ENCODE results near the gene ANO4. TPM values are rescaled to one million over a fixed set of nuclear protein-coding genes. Genes with fewer than 3 reads are reported as not detected.

The ANO4 gene
- total RNA-seq, 3 donors from 2014 or later (not counting 1 experiment from before 2014, with no cell fraction given) = not detected

- ATAC-seq (no peak), DNase-seq (no peak)
- Mint-ChIP-seq H3K4me1 (no peaks in the 10 kb centered on the region), H3K36me3 (no peaks in the 10 kb centered on the region), H3K4me3 (no peak overlapping the region), H3K9me3 (peaks cover 8 to 13% of the 10 kb centered on the region in 2 donors), H3K27me3 (ENCODE audit: low read depth in 2 of 2) (no peaks in the 10 kb centered on the region), H3K27ac (no peak overlapping the region)
- Histone ChIP-seq H3K9me3 (ENCODE audit: control insufficient read depth, insufficient read depth, low read length) (no peaks in the 10 kb centered on the region), H3K4me1 (ENCODE audit: control insufficient read depth, insufficient read depth, low read length) (no peaks in the 10 kb centered on the region), H3K4me3 (ENCODE audit: low read length) (no peak overlapping the region), H3K27ac (ENCODE audit: low read length) (no peak overlapping the region), H3K36me3 (ENCODE audit: control insufficient read depth, insufficient read depth, low read length) (no peaks in the 10 kb centered on the region), H3K27me3 (ENCODE audit: control insufficient read depth, insufficient read depth, low read length) (no peaks in the 10 kb centered on the region)
- intact Hi-C loops (cut with micrococcal nuclease) = no loop called here
- WGBS (ENCODE audit: insufficient coverage) = 94% methylated on average over 2 of the region's 2 CpGs
- TF ChIP-seq CTCF (IDR thresholded peaks at IDR 0.05) = no peak
Measured at GRCh38 chr12:100895192-100895591, 100.6 kb downstream of the ANO4 start.

- Histone ChIP-seq H3K36me3 (ENCODE audit: control insufficient read depth, insufficient read depth, low read length) (no peaks in the 10 kb centered on the region), H3K27me3 (ENCODE audit: control insufficient read depth, insufficient read depth, low read length) (no peaks in the 10 kb centered on the region), H3K27ac (ENCODE audit: low read length) (no peak overlapping the region), H3K4me1 (ENCODE audit: control insufficient read depth, insufficient read depth, low read length) (no peaks in the 10 kb centered on the region), H3K9me3 (ENCODE audit: control insufficient read depth, insufficient read depth, low read length) (no peaks in the 10 kb centered on the region), H3K4me3 (ENCODE audit: low read length) (no peak overlapping the region)
- no peak overlapping the region for H3K27ac Mint-ChIP-seq
- intact Hi-C loops (cut with micrococcal nuclease) = no loop called here
- H3K27me3 Mint-ChIP-seq (ENCODE audit: low read depth in 2 of 2) = no peaks in the 10 kb centered on the region
- no peak for ATAC-seq
- no peaks in the 10 kb centered on the region for H3K4me1 Mint-ChIP-seq
- no peak overlapping the region for H3K4me3 Mint-ChIP-seq
- peaks cover 6 to 11% of the 10 kb centered on the region in 2 donors for H3K9me3 Mint-ChIP-seq
- WGBS (ENCODE audit: insufficient coverage) = 82% methylated on average over 5 of the region's 5 CpGs
- no peaks in the 10 kb centered on the region for H3K36me3 Mint-ChIP-seq
- no peak for TF ChIP-seq CTCF (IDR thresholded peaks at IDR 0.05)
- DNase-seq = no peak
Measured at GRCh38 chr12:100896192-100896591, 101.6 kb downstream of the ANO4 start.

- Histone ChIP-seq H3K9me3 (ENCODE audit: control insufficient read depth, insufficient read depth, low read length) (no peaks in the 10 kb centered on the region), H3K36me3 (ENCODE audit: control insufficient read depth, insufficient read depth, low read length) (no peaks in the 10 kb centered on the region), H3K27me3 (ENCODE audit: control insufficient read depth, insufficient read depth, low read length) (no peaks in the 10 kb centered on the region), H3K27ac (ENCODE audit: low read length) (no peak overlapping the region), H3K4me1 (ENCODE audit: control insufficient read depth, insufficient read depth, low read length) (no peaks in the 10 kb centered on the region), H3K4me3 (ENCODE audit: low read length) (no peak overlapping the region)
- DNase-seq (no peak), ATAC-seq (no peak)
- intact Hi-C loops (cut with micrococcal nuclease) = no loop called here
- TF ChIP-seq CTCF (IDR thresholded peaks at IDR 0.05) = no peak
- no peaks in the 10 kb centered on the region for H3K27me3 Mint-ChIP-seq (ENCODE audit: low read depth in 2 of 2)
- no peaks in the 10 kb centered on the region for H3K4me1 Mint-ChIP-seq
- H3K36me3 Mint-ChIP-seq = no peaks in the 10 kb centered on the region
- WGBS (ENCODE audit: insufficient coverage) = 79% methylated on average over 5 of the region's 5 CpGs
- no peak overlapping the region for H3K27ac Mint-ChIP-seq
- peaks cover 6 to 11% of the 10 kb centered on the region in 2 donors for H3K9me3 Mint-ChIP-seq
- H3K4me3 Mint-ChIP-seq = no peak overlapping the region
Measured at GRCh38 chr12:100897240-100897639, 102.7 kb downstream of the ANO4 start.

GRCh38 chr12:100899301-100899700 lies 104.7 kb downstream of the ANO4 start:
- DNase-seq (no peak), ATAC-seq (no peak)
- no peak overlapping the region for H3K4me3 Mint-ChIP-seq
- no peaks in the 10 kb centered on the region for H3K4me1 ChIP-seq (ENCODE audit: control insufficient read depth, insufficient read depth, low read length)
- H3K4me1 Mint-ChIP-seq = no peaks in the 10 kb centered on the region
- no peaks in the 10 kb centered on the region for H3K27me3 Mint-ChIP-seq (ENCODE audit: low read depth in 2 of 2)
- no peak overlapping the region for H3K27ac ChIP-seq (ENCODE audit: low read length)
- H3K36me3 Mint-ChIP-seq = no peaks in the 10 kb centered on the region
- intact Hi-C loops (cut with micrococcal nuclease) = no loop called here
- H3K9me3 Mint-ChIP-seq = peaks cover 14% of the 10 kb centered on the region in 2 donors
- no peak for TF ChIP-seq CTCF (IDR thresholded peaks at IDR 0.05)
- WGBS (ENCODE audit: insufficient coverage) = 92% methylated on average over 3 of the region's 3 CpGs
- no peak overlapping the region for H3K27ac Mint-ChIP-seq
- no peaks in the 10 kb centered on the region for H3K9me3 ChIP-seq (ENCODE audit: control insufficient read depth, insufficient read depth, low read length)
- no peak overlapping the region for H3K4me3 ChIP-seq (ENCODE audit: low read length)
- H3K36me3 ChIP-seq (ENCODE audit: control insufficient read depth, insufficient read depth, low read length) = no peaks in the 10 kb centered on the region
- no peaks in the 10 kb centered on the region for H3K27me3 ChIP-seq (ENCODE audit: control insufficient read depth, insufficient read depth, low read length)

All from natural killer cell (primary cell).